GM11168 (cell line): ENCODE results near the gene PXDC1.
"Not testable (repeated sequence)": the region's sequence is repeated elsewhere in the genome, so short reads cannot be mapped to it uniquely, and the experiment has no call there.

Experiments used
- in situ Hi-C: fragments of 300-500 bp; cut with MboI; formaldehyde crosslinking; loops from one replicate; pipeline ENCODE4 v1.12.0; 2022; ENCODE audit warnings: low sequenced_read_pairs; ENCODE audit not compliant: unreplicated experiment

Gene PXDC1

DNA sequence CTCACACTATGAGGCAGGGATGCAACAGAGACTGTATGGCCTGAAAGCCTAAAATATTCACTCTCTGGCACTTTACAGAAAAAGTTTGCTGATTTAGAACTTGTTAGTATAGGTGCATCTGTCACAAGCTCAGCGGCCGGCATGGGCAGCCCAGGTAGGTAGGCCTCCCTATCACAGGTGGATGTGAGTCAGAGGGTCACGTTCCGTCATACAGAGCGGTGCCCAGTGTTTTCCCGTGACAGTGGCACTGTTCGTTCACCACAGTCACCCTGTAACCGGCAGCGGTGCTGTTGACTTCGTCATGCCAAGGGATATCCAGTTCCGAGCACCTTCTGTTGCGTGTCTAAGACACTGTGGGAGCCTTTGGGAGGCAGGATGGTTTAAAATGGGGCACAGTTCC lies 32.9 kb upstream of the PXDC1 start:
- in situ Hi-C loops, result no loop called here

DNA sequence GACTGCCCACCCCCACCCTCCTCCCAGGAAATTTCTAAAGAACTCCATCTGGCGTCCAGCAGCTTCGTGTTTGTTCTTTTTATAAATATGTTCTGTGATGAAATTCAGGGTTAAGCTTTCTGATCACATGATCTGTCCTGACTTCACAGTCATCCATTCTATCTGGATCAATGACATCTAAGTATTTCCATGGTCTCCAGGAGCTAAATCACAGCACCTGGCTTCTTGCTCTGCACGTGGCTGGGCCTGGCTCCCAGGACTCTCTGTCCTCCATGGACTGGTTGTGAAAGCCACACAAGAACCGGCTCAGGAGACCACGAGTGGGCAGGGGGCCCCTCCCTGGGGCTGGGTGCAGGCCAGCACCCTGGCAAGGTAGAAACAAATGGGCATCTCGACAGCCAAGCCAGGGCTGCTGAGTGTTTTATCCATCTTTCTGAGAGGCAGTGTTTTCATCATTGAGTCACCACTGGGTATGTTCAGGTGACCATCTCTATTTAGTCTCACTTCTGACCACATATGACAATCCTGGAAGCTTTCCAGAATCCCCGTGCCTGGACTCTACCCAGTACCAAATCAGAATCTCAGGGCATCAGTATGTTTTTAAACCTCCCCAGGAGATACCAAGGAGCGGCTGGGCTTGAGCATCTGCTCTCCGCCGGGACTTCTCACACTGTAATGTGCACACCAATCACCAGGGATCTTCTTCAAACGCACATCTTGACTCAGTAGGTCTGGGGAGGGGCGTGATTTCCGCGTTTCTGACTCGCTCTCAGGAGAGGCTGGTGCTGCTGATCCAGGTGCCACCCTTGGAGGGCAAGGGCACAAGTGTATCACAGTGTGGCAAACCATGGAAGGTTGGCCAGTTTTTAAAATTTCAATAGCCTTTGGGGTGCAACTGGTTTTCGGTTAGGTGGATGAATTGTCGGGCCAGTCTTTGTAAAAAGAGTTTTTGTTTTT lies 31.6 kb upstream of the PXDC1 start:
- in situ Hi-C loops, result no loop called here

DNA sequence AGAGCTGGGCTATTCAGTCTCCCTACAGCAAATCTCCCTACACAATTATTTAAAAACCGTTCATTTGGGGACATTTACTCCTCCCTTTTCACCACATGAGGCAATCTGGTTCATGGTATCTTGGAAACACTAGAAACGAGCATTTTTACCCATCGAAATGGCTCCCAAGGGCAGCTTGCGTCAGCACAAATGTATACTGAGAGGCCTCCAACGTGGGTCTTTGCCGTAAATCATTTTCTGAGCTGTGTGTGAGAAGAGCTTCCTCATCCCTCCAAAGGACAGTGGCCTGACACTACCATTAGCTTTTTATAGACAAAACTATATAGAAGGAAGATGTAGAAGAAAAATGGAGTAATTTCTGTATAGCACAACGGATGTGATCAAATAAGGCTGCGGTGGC lies 30.0 kb upstream of the PXDC1 start:
- in situ Hi-C loops, result no loop called here

DNA sequence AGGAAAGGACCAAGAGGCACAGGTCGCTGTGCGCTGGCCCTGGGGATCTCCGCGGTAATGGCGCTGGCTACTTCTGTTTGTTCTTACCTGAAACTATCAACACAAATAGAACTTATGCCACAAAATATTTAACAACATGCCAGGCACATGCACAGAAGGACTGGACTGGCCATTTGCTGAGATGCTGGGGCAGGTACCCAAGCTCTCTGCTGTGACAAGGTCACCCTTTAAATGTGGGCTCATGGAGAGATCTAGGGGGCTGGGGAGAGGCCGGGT lies 28.0 kb upstream of the PXDC1 start:
- in situ Hi-C loops, result no loop called here

DNA sequence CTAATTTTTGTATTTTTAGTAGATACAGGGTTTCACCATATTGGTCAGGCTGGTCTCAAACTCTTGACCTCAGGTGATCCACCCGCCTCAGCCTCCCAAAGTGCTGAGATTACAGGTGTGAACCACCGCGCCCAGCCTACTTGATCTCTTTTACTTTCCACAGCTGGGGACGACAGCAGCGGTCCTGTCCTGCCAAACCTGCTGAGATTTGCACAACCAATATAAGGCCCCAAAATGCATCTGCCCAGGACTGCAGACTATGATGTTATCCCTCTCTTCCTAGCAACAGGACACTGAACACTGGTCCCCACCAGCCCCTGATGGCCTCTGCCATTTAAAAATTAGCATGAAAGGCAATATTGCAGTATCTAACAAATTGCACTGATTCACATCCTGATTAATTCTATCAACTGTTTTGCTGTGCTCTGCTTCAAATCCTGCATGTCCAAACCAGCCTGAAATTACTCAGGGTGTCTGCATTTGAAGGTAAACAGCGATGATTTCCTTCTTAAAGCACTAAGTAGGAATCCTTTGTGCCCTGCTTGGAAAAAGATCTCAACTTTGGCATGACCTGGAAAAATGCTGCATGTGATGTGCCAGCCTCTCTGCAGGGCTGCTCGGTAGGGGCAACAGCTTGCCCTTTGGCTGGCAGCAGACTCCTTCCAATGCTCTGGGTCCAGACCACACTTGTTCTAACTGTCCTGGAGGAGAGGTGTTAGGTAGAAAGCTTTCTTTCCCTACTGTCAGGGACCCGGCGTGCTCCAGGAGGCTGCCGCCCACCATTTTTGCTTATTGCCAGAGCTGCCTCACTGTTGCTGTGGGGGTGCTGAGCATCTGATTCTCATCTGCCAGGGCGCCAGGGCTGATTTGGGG lies 27.4 kb upstream of the PXDC1 start:
- in situ Hi-C loops, result no loop called here

DNA sequence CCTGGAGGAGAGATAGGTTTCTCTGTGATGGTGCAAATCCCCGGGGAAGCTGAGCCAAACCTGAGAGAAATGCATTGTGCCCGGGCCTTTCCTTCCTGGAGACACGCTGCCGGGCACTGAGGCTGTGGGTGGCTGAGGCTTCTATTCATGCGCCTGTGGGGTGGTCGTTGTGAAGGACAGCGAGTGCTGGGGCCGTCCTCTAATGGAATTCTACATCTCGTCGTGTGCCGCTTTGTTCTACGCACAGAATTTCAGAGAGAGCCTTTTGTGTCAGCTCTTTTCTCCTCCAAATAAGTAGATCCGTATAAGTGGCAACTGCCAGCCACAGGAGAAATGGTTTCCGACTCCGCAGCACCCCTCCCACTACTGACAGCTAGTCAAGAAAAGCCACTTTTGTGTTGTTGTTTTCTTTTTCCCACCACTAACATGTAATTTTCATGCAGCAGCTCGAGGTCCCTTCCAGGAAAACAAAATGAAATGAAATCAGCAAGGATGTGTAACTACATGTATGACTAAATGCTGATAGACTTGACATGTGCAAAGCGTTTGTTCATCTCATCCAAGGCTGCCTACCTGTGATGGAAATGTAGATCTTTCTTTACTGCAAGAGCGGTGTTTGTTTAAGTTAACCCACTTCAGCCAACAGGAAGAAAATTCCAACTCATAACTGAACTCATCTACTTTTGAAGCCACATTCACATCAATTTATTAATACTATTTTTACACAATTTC lies 26.4 kb upstream of the PXDC1 start:
- in situ Hi-C loops, result no loop called here

DNA sequence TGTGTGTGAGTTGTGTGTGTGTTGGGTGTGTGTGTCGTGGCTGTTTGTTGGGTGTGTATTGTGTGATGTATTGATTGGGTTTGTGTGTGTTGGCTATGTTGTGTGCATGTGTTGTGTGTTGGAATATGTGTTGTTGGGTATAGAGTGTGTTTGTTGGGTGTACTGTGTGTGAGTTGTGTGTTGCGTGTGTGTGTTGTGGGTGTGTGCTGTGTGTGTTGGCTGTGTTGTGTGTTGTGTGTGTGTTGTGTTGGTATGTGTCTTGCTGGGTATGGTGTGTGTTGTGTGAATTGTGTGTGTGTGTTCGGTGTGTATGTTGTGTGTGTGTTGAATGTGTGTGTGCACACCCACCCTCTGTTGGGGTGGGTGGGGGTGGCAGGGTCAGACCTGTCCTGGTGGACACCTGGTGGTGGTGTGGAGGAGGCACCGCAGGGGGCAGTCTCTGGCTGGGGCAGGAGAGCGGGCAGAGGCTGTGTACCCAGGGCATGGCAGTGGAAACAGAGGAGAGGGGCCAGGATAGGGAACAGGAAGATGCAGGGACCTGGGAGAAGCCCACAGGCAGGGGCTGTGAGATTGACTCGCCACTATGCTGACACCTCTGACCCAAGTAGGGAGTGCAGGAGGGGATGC lies 25.5 kb upstream of the PXDC1 start:
- in situ Hi-C loops, result no loop called here

- in situ Hi-C loops, result no loop called here
These were observed 24.3 kb upstream of the PXDC1 start for GRCh38 chr6:3775847-3776246.

DNA sequence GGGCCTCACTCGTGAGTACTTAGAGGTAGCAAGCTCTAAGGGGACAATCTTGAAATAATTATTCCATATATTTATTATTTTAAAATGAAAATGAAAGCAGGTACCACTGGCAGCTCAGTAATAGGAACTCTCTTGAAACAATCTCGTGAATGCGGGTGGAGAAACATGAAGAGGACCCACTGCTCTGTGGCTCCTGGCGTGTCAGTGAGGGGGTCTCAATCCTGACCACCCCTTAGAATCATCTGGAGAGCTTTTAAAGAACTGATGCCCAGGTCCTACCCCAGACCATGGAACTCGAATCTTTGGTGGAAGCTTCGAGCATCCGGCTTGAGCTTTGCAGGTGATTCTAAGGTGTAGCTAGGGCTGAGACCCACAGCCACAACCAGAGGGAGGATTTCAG lies 23.9 kb upstream of the PXDC1 start:
- in situ Hi-C loops, result no loop called here

DNA sequence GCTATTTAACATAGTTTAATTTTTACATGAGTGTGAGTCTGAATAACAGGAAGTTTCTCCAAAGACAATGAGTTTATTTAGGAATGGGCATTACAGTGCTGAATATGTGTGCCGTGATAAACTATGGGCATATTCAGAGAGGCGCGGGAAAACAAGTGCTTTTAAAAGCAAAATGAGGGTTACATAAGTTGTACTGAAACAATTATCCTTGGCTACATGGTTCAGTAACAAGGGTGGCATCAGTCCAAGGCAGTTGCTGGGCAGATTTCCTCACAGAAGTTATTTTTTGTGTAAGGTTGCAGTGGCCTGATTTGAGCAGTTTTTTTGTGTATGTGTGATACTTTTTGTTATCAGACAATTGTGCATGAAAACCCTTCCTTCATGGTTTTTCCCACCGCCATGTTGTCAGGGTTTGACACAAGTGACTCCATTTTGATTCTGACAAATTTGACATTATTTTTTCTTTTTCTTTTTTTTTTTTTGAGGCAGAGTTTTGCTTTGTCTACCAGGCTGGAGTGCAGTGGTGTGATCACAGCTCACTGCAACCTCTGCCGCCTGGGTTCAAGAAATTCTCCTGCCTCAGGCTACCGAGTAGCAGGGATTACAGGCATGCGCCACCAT lies 22.3 kb upstream of the PXDC1 start:
- in situ Hi-C loops, result no loop called here

- in situ Hi-C loops, result not testable (repeated sequence)
These were observed 20.9 kb upstream of the PXDC1 start for GRCh38 chr6:3772127-3772999.

GRCh38 chr6:3771407-3772011 lies 20.0 kb upstream of the PXDC1 start:
- in situ Hi-C loops, result no loop called here

DNA sequence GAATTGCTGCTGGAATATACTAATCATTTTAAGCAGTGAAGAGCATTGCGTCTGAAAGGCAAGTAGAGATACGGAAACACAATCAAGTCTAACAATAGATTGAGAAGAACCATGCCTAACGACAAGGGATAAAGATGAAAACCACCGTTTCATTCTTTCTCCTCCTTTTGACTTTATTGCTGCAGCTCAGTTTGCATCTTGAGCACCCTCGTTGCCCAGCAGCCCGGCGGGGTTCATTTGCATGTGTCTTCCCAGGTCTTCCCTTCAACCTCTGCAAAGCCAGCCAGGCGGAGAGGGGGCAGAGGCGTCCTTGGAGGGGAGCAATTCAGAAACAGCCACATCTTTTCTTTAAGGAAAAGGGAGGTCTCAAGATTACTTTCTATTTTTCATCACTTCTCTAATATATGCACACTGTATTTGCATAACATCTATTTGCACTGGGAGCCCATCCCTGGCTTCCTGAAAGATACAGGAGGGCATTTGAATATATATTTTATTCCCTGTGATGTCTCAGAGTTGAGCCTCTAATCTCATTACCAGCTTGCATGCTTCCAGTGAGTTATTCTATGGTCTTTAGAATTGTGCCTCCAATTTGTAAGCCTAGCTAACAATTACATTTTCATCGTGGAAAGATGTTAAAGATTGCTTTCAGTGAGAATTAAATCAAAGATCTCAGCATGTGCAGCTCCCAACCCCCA lies 18.7 kb upstream of the PXDC1 start:
- in situ Hi-C loops, result no loop called here

- in situ Hi-C loops, result no loop called here
These were observed 18.1 kb upstream of the PXDC1 start for GRCh38 chr6:3769610-3770009.

DNA sequence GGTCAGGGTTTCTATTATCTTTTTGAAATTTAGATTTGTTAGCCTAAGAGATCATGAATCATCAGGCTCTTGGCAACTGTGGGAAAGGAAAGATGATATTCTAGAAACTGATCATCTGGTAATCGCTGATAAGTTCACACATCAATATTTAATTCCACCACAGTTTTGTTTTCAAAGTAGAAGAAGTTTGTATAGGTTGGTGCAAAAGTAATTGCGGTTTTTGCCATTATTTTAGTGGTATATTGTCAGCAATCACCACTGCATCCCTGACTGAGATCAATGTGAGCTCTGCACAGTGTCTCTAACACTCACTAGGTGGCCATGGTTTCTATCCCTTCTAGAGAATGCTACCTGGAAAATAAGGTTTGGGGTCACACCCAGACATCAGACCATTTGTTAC lies 17.0 kb upstream of the PXDC1 start:
- in situ Hi-C loops, result no loop called here

GRCh38 chr6:3767483-3767882 lies 16.0 kb upstream of the PXDC1 start:
- in situ Hi-C loops, result not testable (repeated sequence)

DNA sequence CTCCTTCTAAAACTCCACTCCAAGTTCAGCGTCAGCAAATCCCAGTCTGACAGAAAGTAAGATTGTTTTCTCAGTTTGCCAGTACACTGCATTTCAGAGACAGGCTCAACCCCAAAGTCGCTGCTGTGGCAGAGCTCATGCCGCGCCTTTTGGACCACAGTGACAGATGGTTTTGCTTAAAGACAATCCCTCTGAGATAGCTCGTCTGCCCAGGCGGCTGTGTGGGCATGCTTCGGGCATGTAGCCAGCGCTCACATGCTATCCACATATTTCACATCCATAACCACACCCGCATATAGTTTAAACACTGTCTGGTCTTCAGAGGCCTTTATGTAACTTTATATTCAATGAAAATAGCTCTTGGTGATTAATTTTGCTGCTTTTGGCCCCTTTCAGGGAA lies 14.7 kb upstream of the PXDC1 start:
- in situ Hi-C loops, result no loop called here

- in situ Hi-C loops, result no loop called here
These were observed 13.9 kb upstream of the PXDC1 start for GRCh38 chr6:3765415-3765814.
